ENCODE results near the gene NFATC2. TPM values are rescaled to one million over a fixed set of nuclear protein-coding genes. Genes with fewer than 3 reads are reported as not detected.

NFATC2 gene
- total RNA-seq, 1 experiment from 2014 or later: 32.3 TPM

DNA sequence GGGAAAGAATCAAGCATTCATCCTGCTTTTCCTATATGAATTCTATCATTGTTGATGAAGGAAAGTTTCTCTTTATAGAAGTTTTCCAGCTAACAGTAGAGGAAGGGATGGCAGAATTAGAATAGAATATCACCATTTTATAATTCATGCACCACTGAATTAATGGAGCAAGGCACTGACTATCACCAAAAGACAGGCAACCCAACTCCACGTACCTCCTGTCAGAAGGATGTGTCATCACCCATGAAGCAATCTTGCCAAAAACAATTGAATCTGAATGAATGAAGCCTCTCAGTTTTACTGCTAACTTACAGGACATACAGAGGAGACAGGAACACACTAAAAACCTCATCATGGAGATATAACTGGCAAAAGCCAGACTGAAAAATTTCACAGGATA, 122.4 kb downstream of the NFATC2 start:
- Histone ChIP-seq H3K4me1 (ENCODE audit: low read length) (peaks cover 8% of the 10 kb centered on the region), H3K9me2 (replicated peaks; ENCODE audit: insufficient read depth, low read length) (no peaks in the 10 kb centered on the region), H3K27ac (ENCODE audit: low read length) (0 out of 2 replicates have a peak overlapping the region, but pooled peaks have one; percentile 2)

DNA sequence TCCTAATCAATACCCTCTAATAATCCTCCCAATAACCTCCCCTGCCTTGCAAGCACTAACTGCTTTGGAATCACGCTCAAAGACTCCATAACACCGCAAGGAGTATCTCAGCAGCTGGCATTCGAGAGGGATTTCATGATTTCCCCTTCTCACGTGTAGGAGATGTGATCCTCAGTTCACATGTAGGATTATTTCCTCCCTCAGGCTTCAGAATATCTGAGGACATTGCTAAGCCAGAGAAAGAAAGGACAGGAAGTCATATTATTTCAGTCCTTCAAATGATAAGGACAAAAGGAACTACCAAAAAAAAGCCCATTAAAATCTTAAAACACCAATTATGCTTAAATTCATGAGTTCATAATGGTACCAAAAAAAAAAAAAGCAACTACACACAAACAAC, 122.9 kb downstream of the NFATC2 start:
- no peak overlapping the region for H2AFZ ChIP-seq (ENCODE audit: low read length)
- no peak overlapping the region for H3K9ac ChIP-seq (ENCODE audit: low read length)
- H3K4me3 ChIP-seq (ENCODE audit: low read length): no peak overlapping the region
- H3K9me2 ChIP-seq (replicated peaks; ENCODE audit: insufficient read depth, low read length): no peaks in the 10 kb centered on the region
- H3K4me1 ChIP-seq (ENCODE audit: low read length): peaks cover 3% of the 10 kb centered on the region
- H3K4me2 ChIP-seq (ENCODE audit: low read depth, low read length, poor library complexity, severe bottlenecking): no peak overlapping the region
- peaks cover 58% of the 10 kb centered on the region for H3K36me3 ChIP-seq (ENCODE audit: insufficient read depth, low read length)
- no peaks in the 10 kb centered on the region for H3K27me3 ChIP-seq (ENCODE audit: low read length)
- peaks cover 50% of the 10 kb centered on the region for H3K79me2 ChIP-seq (ENCODE audit: low read length)
- H4K20me1 ChIP-seq (ENCODE audit: insufficient read depth, low read depth, low read length): no peaks in the 10 kb centered on the region
- DNase-seq: no peak
- H3K9me3 ChIP-seq (ENCODE audit: low read length): no peaks in the 10 kb centered on the region
- 0 out of 2 replicates have a peak overlapping the region, but pooled peaks have one; percentile 2 for H3K27ac ChIP-seq (ENCODE audit: low read length)

More for the DNA sequence above, 122.4 kb downstream of the NFATC2 start:
- H3K9ac ChIP-seq (ENCODE audit: low read length): no peak overlapping the region
- no peaks in the 10 kb centered on the region for H4K20me1 ChIP-seq (ENCODE audit: insufficient read depth, low read depth, low read length)
- H3K9me3 ChIP-seq (ENCODE audit: low read length): no peaks in the 10 kb centered on the region
- no peak overlapping the region for H2AFZ ChIP-seq (ENCODE audit: low read length)
- DNase-seq: no peak
- H3K4me3 ChIP-seq (ENCODE audit: low read length): no peak overlapping the region
- peaks cover 58% of the 10 kb centered on the region for H3K36me3 ChIP-seq (ENCODE audit: insufficient read depth, low read length)
- peaks cover 50% of the 10 kb centered on the region for H3K79me2 ChIP-seq (ENCODE audit: low read length)
- H3K4me2 ChIP-seq (ENCODE audit: low read depth, low read length, poor library complexity, severe bottlenecking): no peak overlapping the region
- no peaks in the 10 kb centered on the region for H3K27me3 ChIP-seq (ENCODE audit: low read length)

DNA sequence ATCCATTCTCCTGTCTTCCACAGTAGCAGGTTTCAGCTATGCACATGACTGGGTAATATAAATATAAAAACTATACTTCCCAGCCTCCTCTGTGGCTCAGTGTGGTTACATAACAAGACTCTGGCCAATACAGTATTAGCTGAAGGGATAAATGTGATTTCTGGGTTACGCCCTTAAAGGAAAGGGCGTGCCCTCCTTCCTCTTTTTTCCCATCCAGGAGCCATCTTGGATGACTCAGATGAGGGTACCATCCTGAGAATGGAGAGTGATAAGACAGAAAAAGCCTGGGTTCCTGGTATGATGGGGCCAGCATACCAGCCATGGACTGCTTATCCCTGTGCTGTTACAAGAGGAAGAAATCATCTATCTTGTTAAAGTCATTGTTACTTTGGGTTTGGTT, 123.3 kb downstream of the NFATC2 start:
- no peaks in the 10 kb centered on the region for H3K27me3 ChIP-seq (ENCODE audit: low read length)
- H3K9me3 ChIP-seq (ENCODE audit: low read length): no peaks in the 10 kb centered on the region
- no peaks in the 10 kb centered on the region for H4K20me1 ChIP-seq (ENCODE audit: insufficient read depth, low read depth, low read length)
- no peak overlapping the region for H3K4me2 ChIP-seq (ENCODE audit: low read depth, low read length, poor library complexity, severe bottlenecking)
- no peak overlapping the region for H3K4me3 ChIP-seq (ENCODE audit: low read length)
- no peaks in the 10 kb centered on the region for H3K4me1 ChIP-seq (ENCODE audit: low read length)
- H3K9ac ChIP-seq (ENCODE audit: low read length): no peak overlapping the region
- H3K79me2 ChIP-seq (ENCODE audit: low read length): peaks cover 46% of the 10 kb centered on the region
- H2AFZ ChIP-seq (ENCODE audit: low read length): no peak overlapping the region
- no peaks in the 10 kb centered on the region for H3K9me2 ChIP-seq (replicated peaks; ENCODE audit: insufficient read depth, low read length)
- H3K36me3 ChIP-seq (ENCODE audit: insufficient read depth, low read length): peaks cover 57% of the 10 kb centered on the region
- no peak for DNase-seq
- H3K27ac ChIP-seq (ENCODE audit: low read length): no peak overlapping the region

DNA sequence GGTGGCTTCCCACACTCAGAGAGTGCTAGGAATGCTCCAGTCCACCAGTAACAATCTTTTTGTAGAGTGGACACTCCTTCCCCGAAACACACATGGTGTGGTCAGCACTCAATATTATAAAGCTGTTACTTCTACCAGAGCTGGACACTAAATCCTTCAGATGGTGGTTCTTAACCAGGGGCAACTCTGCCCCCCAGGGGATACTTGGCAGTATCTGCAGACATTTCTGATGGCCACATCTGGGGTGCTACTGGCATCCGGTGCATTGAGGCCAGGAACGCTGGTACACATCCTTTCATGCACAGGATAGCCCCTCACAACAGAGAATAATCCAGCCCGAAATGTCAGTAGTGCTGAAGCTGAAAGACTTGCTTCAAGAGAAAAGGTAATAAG, 124.4 kb downstream of the NFATC2 start:
- Histone ChIP-seq H4K20me1 (ENCODE audit: insufficient read depth, low read depth, low read length) (no peaks in the 10 kb centered on the region), H3K4me3 (ENCODE audit: low read length) (no peak overlapping the region), H3K9me3 (ENCODE audit: low read length) (no peaks in the 10 kb centered on the region), H3K4me1 (ENCODE audit: low read length) (no peaks in the 10 kb centered on the region), H2AFZ (ENCODE audit: low read length) (no peak overlapping the region), H3K27me3 (ENCODE audit: low read length) (no peaks in the 10 kb centered on the region), H3K4me2 (ENCODE audit: low read depth, low read length, poor library complexity, severe bottlenecking) (no peak overlapping the region), H3K79me2 (ENCODE audit: low read length) (peaks cover 48% of the 10 kb centered on the region), H3K9ac (ENCODE audit: low read length) (no peak overlapping the region), H3K9me2 (replicated peaks; ENCODE audit: insufficient read depth, low read length) (no peaks in the 10 kb centered on the region), H3K36me3 (ENCODE audit: insufficient read depth, low read length) (peaks cover 55% of the 10 kb centered on the region), H3K27ac (ENCODE audit: low read length) (no peak overlapping the region)
- DNase-seq: no peak

DNA sequence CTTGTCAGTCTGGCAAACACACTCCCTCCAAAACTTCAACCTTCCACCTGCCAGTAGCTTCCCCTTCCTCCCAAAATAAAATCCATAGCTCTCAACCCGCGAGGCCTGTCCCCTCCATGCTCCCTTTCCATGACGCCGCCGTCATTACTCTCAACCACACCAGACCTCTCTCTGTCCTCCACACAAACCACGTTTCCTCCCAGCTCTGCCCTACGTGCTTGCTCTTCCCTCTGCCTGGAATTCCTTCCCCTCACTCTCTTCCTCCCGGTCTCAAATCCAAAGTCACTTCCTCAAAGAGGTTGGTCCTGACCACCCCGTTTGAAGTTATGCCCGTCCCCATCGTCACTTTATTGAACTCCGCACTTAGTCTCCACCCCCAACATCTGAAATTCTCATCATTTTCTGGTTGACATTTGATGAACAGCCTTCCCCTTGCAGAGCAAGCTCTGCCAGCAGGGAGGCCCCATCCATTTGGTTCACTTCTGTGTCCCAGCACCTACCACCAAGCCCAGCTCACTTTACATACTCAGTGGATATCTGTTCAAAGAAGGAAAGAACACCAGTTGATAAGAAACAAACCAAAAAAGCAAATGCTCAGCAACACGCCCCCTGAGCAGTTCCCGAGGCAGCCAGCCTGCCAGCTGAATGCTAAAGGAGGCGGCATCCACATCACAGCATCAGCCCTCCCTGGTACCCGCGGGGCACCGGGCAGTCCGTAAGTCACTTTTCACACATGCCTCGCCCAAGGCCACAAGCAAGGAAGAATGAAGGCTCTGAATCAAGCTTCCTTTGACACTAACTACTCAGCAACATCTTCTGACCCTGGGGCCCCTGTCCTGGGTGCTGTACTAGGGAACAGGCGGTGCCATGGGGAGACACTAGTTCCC, 125.0 kb downstream of the NFATC2 start:
- H4K20me1 ChIP-seq (ENCODE audit: insufficient read depth, low read depth, low read length): no peaks in the 10 kb centered on the region
- no peak overlapping the region for H3K4me3 ChIP-seq (ENCODE audit: low read length)
- H3K79me2 ChIP-seq (ENCODE audit: low read length): peaks cover 45% of the 10 kb centered on the region
- no peak overlapping the region for H2AFZ ChIP-seq (ENCODE audit: low read length)
- no peaks in the 10 kb centered on the region for H3K9me2 ChIP-seq (replicated peaks; ENCODE audit: insufficient read depth, low read length)
- H3K27ac ChIP-seq (ENCODE audit: low read length): no peak overlapping the region
- no peak for DNase-seq
- H3K9me3 ChIP-seq (ENCODE audit: low read length): no peaks in the 10 kb centered on the region
- H3K36me3 ChIP-seq (ENCODE audit: insufficient read depth, low read length): peaks cover 53% of the 10 kb centered on the region
- peaks cover 1% of the 10 kb centered on the region for H3K4me1 ChIP-seq (ENCODE audit: low read length)
- H3K4me2 ChIP-seq (ENCODE audit: low read depth, low read length, poor library complexity, severe bottlenecking): no peak overlapping the region
- no peak overlapping the region for H3K9ac ChIP-seq (ENCODE audit: low read length)
- H3K27me3 ChIP-seq (ENCODE audit: low read length): no peaks in the 10 kb centered on the region

DNA sequence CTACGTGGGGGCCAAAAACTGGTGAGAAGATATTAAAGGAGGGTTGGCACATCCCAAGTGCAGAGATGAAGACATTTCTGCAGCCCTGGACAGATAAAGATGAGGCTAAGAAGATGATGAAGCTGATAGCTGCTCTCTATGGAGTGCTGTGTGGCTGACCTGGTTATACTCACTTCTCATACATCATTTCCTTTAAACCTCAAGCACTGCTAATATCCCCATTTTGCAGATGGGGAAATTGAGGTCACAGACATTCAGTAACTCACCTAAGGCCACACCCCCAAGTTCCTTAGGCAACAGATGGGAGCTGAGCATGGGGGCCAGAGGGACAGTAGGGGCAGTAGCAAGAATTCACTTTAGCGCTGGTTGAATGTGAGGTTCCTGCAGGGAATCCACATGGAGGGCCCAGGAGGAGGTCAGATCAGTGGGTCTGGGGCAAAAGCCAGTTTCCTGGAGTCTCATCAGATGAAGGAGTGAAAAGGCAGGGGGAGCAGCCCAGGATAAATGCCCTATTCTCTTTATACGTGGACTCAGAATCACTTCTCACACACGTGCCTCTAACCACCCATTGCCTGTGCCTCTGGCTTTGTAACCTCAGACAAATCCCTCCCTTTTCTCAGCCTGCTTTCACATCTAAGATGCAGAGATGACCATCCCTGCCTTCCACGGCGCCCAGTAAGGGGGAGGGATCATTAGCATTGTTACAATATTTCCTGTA, 125.8 kb downstream of the NFATC2 start:
- peaks cover 43% of the 10 kb centered on the region for H3K79me2 ChIP-seq (ENCODE audit: low read length)
- H3K27ac ChIP-seq (ENCODE audit: low read length): 0 out of 2 replicates have a peak overlapping the region, but pooled peaks have one; percentile 26
- no peak overlapping the region for H3K4me2 ChIP-seq (ENCODE audit: low read depth, low read length, poor library complexity, severe bottlenecking)
- no peak for DNase-seq
- H3K4me1 ChIP-seq (ENCODE audit: low read length): peaks cover 8% of the 10 kb centered on the region
- H3K9me3 ChIP-seq (ENCODE audit: low read length): no peaks in the 10 kb centered on the region
- no peak overlapping the region for H2AFZ ChIP-seq (ENCODE audit: low read length)
- H3K27me3 ChIP-seq (ENCODE audit: low read length): no peaks in the 10 kb centered on the region
- H3K9me2 ChIP-seq (replicated peaks; ENCODE audit: insufficient read depth, low read length): no peaks in the 10 kb centered on the region
- H3K36me3 ChIP-seq (ENCODE audit: insufficient read depth, low read length): peaks cover 50% of the 10 kb centered on the region
- H3K4me3 ChIP-seq (ENCODE audit: low read length): no peak overlapping the region
- H3K9ac ChIP-seq (ENCODE audit: low read length): no peak overlapping the region
- H4K20me1 ChIP-seq (ENCODE audit: insufficient read depth, low read depth, low read length): no peaks in the 10 kb centered on the region

DNA sequence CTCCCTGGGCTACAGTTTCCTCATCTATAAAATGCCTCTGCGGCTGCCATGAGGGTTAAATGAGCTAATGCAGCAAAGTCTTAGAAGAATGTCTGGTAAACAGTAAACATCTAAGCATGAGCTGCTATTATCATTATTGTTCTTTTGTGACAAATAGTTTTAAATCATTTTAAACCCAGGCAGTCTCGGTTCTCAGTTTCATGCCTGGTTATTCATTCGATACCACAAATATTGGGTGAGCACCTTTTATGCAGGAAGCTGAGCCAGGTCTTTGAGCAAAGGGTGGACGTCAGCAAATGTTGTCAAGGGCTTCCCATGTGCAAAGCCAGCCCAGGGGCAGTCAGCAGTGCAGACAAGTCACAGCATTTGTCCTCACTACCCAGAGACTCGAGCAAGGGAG, 128.7 kb downstream of the NFATC2 start:
- Histone ChIP-seq H3K4me3 (ENCODE audit: low read length) (no peak overlapping the region), H3K9me2 (replicated peaks; ENCODE audit: insufficient read depth, low read length) (no peaks in the 10 kb centered on the region), H3K79me2 (ENCODE audit: low read length) (peaks cover 33% of the 10 kb centered on the region), H4K20me1 (ENCODE audit: insufficient read depth, low read depth, low read length) (0 out of 2 replicates have a peak, but pooled peaks cover 6% of the 10 kb centered on the region), H3K9me3 (ENCODE audit: low read length) (no peaks in the 10 kb centered on the region), H3K4me1 (ENCODE audit: low read length) (peaks cover 8% of the 10 kb centered on the region), H3K27ac (ENCODE audit: low read length) (peak overlapping the region; percentile 29), H3K9ac (ENCODE audit: low read length) (no peak overlapping the region), H2AFZ (ENCODE audit: low read length) (no peak overlapping the region), H3K36me3 (ENCODE audit: insufficient read depth, low read length) (peaks cover 42% of the 10 kb centered on the region), H3K4me2 (ENCODE audit: low read depth, low read length, poor library complexity, severe bottlenecking) (no peak overlapping the region), H3K27me3 (ENCODE audit: low read length) (no peaks in the 10 kb centered on the region)
- no peak for DNase-seq

DNA sequence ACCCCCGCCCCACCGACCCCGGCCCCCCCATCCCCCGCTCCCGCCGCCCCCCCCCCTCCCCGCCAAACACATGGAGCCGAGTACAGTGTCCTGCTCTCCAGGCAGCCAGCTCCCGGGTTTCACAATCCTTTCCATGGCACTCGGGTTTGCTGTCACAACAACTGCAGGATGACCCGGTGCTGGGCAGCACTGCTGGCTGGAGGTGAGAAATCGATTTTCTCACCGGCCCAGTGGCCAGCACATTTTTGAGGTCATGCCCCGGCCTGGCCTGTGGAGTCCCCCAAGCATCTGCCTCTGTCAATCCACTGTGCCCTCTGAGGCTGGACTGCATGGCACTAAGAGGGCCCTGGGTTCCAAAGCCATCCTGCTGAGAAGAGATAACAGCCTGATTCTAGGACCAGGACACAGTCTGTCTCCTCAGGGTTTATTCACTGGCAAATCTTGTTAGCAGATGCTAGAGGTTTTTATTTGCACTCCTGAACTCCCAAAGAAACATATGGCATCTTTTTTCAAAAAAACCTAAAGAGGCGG, 129.5 kb downstream of the NFATC2 start:
- Histone ChIP-seq H3K36me3 (ENCODE audit: insufficient read depth, low read length) (peaks cover 43% of the 10 kb centered on the region), H2AFZ (ENCODE audit: low read length) (no peak overlapping the region), H3K4me1 (ENCODE audit: low read length) (peaks cover 8% of the 10 kb centered on the region), H3K9ac (ENCODE audit: low read length) (no peak overlapping the region), H4K20me1 (ENCODE audit: insufficient read depth, low read depth, low read length) (0 out of 2 replicates have a peak, but pooled peaks cover 6% of the 10 kb centered on the region), H3K79me2 (ENCODE audit: low read length) (peaks cover 36% of the 10 kb centered on the region), H3K9me3 (ENCODE audit: low read length) (no peaks in the 10 kb centered on the region), H3K4me2 (ENCODE audit: low read depth, low read length, poor library complexity, severe bottlenecking) (no peak overlapping the region), H3K27ac (ENCODE audit: low read length) (peak overlapping the region; percentile 45), H3K4me3 (ENCODE audit: low read length) (no peak overlapping the region), H3K9me2 (replicated peaks; ENCODE audit: insufficient read depth, low read length) (no peaks in the 10 kb centered on the region), H3K27me3 (ENCODE audit: low read length) (no peaks in the 10 kb centered on the region)
- DNase-seq: no peak
